SK-N-SH treated with all-trans-retinoic acid at 6 μM for 48 hours (cell line): ENCODE results near the gene NEUROD4.

Experiments
- ARNTL ChIP-seq: fragments of 450-650 bp; formaldehyde crosslinking; IDR thresholded peaks from 2 replicates; pipeline ENCODE4 v1.5.0; 2020; ENCODE audit warnings: low read depth, mild to moderate bottlenecking, moderate library complexity, borderline replicate concordance
- CSDC2 ChIP-seq: fragments of 250-450 bp; sonication (Bioruptor Pico); IDR thresholded peaks from 2 replicates; pipeline ENCODE4 v1.5.0; 2020; ENCODE audit warnings: mild to moderate bottlenecking, moderate library complexity
- ESRRG ChIP-seq: fragments of 250-450 bp; sonication (Bioruptor Pico); IDR thresholded peaks from 2 replicates; pipeline ENCODE4 v1.6.1; 2021; ENCODE audit warnings: mild to moderate bottlenecking
- GLIS3 ChIP-seq: fragments of 250-450 bp; sonication (Bioruptor Pico); IDR thresholded peaks from 2 replicates; pipeline ENCODE4 v1.5.0; 2020; ENCODE audit warnings: mild to moderate bottlenecking, moderate library complexity
- PATZ1 ChIP-seq: fragments of 250-450 bp; sonication (Bioruptor Pico); IDR thresholded peaks from 2 replicates; pipeline ENCODE4 v1.8.0; 2020; ENCODE audit warnings: mild to moderate bottlenecking, moderate library complexity, borderline replicate concordance
- POU6F1 ChIP-seq: fragments of 250-450 bp; sonication (Bioruptor Pico); IDR thresholded peaks from 2 replicates; pipeline ENCODE4 v1.8.0; 2021; ENCODE audit warnings: low read depth, mild to moderate bottlenecking, moderate library complexity, borderline replicate concordance
- RARB ChIP-seq: fragments of 250-450 bp; sonication (Bioruptor Pico); IDR thresholded peaks from 2 replicates; pipeline ENCODE4 v1.8.0; 2021; ENCODE audit warnings: mild to moderate bottlenecking, moderate library complexity
- ZFP30 ChIP-seq: fragments of 450-650 bp; formaldehyde crosslinking; IDR thresholded peaks from 2 replicates; pipeline ENCODE4 v1.5.0; 2022; ENCODE audit warnings: mild to moderate bottlenecking, moderate library complexity
- ZNF565 ChIP-seq: fragments of 450-650 bp; formaldehyde crosslinking; conservative IDR thresholded peaks from 2 replicates; pipeline ENCODE4 v1.5.0; 2020; ENCODE audit warnings: low read depth, mild to moderate bottlenecking, moderate library complexity
- ZNF8 ChIP-seq: fragments of 450-650 bp; formaldehyde crosslinking; IDR thresholded peaks from 2 replicates; pipeline ENCODE4 v1.5.0; 2020; ENCODE audit warnings: mild to moderate bottlenecking, moderate library complexity

DNA sequence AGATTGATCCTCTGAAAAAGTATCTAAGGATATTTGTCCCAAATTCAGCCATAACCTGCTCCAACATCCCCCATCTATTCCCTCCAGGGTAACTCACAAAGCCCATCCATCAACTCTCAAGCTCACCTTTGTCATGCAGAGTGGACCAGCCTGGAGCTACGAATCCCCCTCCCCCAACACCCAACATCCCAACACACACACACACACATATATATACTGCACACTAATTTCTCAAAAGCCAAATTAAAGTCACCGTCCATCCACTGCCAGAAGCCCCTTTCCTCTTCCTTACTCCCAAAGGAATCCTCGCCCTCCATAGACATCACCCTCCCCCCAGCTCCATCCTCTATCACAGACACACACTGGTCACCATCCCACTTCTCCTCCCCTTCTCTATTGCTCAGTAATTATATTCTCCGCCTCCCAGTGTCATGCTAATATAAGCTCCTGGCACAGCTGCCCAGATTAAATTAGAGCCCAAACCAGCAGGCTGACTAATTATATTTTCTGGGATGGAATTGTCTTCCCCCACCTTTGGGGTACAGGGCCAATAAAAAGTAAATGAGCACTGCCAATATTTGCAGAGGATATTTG lies 21.7 kb upstream of the NEUROD4 start:
- TF ChIP-seq GLIS3 (no peak), ZNF565 (CRISPR knock-in tag) (no peak), ZFP30 (CRISPR knock-in tag) (no peak), POU6F1 (no peak), ESRRG (CRISPR knock-in tag) (no peak), PATZ1 (CRISPR knock-in tag) (no peak), ARNTL (CRISPR knock-in tag) (no peak), ZNF8 (CRISPR knock-in tag) (no peak), RARB (CRISPR knock-in tag) (no peak), CSDC2 (CRISPR knock-in tag) (no peak)
